GM18861 (cell line): ENCODE measurements around the gene UCK2.

Source experiments
- ATAC-seq: cut with Tn5 transposase; IDR thresholded peaks from one replicate; pipeline ENCODE4 v1.9.1; 2021; ENCODE audit not compliant: unreplicated experiment

UCK2 gene

GRCh38 chr1:165877940-165878556, 50.6 kb downstream of the UCK2 start:
- peak; percentile 68 for ATAC-seq

GRCh38 chr1:165879946-165880345, 52.5 kb downstream of the UCK2 start:
- no peak for ATAC-seq

GRCh38 chr1:165880993-165881392, 53.6 kb downstream of the UCK2 start:
- no peak for ATAC-seq

GRCh38 chr1:165882168-165882837, 54.9 kb downstream of the UCK2 start:
- ATAC-seq = no peak

- ATAC-seq = no peak
These were observed 55.6 kb downstream of the UCK2 start for GRCh38 chr1:165883056-165883455.

GRCh38 chr1:165884009-165884689, 56.7 kb downstream of the UCK2 start:
- no peak for ATAC-seq

- no peak for ATAC-seq
These were observed 57.4 kb downstream of the UCK2 start for GRCh38 chr1:165884690-165885304.

GRCh38 chr1:165885305-165885694, 57.9 kb downstream of the UCK2 start:
- ATAC-seq = no peak

DNA sequence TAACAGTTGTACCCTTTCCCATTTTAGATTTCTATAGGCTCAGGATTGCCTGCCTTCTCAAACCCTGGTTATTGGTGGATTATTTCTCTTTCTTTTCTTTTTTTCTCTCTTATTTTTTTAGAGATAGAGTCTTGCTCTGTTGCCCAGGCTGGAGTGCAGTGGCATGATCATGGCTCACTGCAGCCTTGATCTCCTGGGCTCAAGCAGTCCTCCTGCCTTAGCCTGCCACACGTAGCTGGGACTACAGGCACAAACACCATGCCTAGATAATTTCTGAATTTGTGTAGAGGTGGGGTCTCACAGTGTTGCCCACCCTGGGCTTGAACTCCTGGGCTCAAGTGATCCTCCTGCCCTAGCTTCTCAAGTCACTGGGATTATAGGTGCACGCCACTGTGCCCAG, 58.8 kb downstream of the UCK2 start:
- no peak for ATAC-seq

GRCh38 chr1:165886983-165887382, 59.6 kb downstream of the UCK2 start:
- no peak for ATAC-seq

- no peak for ATAC-seq
These were observed 60.6 kb downstream of the UCK2 start for GRCh38 chr1:165887877-165888551.

GRCh38 chr1:165888552-165888920, 61.1 kb downstream of the UCK2 start:
- no peak for ATAC-seq

DNA sequence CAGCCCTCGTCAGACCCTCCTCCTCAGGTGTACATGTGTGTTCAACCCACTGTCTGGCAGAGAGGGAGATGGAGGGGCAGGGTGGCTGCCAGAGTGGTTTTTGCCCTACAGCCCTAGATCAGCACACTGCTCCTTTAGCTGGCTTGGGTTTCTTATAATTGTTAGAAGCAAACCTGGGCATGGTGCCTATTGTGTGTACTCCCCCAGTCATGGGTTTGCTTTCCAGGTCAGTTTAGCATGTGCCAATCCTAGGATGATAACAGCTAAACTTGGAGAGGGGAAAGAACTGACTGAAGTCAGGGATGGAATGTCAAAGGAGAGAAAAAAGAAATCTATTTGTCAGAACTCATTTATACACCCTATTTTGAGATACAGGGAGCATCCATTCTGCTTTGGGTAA, 63.3 kb downstream of the UCK2 start:
- no peak for ATAC-seq

GRCh38 chr1:165891111-165891860, 63.9 kb downstream of the UCK2 start:
- ATAC-seq = no peak

- ATAC-seq = no peak
These were observed 65.5 kb downstream of the UCK2 start for GRCh38 chr1:165892935-165893334.

DNA sequence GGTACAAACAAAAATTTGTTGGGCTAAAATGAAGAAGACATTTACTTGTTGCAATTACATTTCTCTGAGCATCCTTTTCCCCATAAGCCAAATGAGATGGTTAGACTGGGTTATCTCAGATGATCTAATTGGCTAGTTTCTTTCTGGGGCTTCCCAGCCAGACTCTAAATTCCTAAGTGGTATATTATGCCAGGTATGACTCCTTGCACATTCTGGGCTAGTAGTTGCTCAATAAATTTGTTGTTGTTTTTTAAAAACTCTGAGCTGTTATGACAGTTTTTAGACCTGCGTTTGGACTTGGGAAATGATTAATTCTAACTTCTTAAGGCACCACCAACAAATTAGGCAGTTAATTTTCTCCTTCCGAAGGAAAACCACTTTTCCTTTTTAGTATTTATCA, 66.1 kb downstream of the UCK2 start:
- ATAC-seq = no peak

DNA sequence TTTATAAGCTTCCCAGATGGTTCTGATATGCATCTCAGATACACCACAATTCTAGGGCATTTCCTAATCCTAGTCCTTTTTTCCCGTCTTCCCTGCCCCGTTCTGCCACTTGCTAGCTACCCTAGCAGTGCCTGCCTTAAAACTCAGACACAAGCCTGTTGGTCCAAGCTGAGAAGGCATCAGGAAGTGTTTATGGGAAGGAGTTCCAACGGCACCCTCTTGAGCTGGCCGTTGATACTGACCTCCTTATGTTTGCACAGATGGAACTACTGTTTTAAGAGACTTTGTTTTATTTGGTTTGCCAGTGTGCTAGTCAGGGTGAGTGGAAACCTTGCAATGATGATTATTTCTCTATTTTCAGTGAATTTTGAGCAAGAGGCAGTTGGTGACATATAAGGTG, 67.2 kb downstream of the UCK2 start:
- no peak for ATAC-seq

GRCh38 chr1:165895451-165895871, 68.0 kb downstream of the UCK2 start:
- ATAC-seq = no peak

GRCh38 chr1:165896277-165896676, 68.9 kb downstream of the UCK2 start:
- ATAC-seq = no peak
